Jurkat, Clone E6-1 (cell line): Measurements from ENCODE around the gene DGKH.

Experiments
- DNase-seq: peaks from one replicate; pipeline ENCODE4 v3.0.0-alpha.2; 2011; ENCODE audit warnings: low read depth, low spot score
- H3K4me3 ChIP-seq: 2 replicates; pipeline ENCODE4 v1.5.1; 2011; ENCODE audit warnings: mild to moderate bottlenecking, low read length, control low read depth, moderate library complexity

DGKH gene

DNA sequence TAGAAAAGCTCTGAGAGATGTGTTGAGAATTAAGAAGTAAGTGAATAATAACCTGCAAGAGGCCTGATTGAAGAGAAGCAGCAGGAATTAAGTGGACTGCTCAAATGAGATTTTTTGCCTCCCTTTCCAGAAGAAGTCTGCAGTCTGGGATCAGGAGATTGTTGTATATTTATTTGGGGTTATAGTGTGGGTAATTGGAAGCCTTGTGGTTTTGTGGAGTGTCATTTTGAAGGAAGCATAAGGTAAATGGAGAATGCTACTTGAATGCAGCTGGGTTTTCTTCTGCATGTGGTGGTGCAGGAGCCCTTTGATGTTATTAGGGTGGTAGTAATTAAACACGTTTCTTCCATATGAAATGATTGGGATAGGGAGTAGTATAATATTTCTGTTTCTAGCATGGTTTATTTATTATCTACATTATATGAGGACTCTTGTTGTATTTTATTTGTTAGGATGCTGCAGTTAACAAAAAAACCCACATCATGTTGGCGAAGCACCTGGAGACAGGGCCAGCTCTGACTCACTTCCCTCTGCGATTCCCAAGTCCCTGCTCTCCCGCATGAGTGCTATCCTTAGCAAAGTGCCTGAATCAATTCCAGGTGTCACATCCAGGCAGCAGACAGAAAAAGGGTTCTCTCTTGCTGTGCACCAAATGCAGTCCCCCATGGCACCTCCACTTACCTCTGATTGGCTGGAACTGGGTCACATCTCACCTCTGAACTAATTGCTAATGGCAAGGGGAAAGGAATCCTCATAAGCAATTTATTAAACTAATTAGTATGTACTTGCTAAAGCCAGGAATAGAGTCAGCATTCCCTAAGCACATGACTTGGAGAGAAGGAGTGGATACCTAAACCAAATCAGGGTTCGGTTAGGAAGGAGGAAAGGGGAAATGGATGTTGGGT is 54.8 kb downstream of the DGKH start:
- no peak overlapping the region for H3K4me3 ChIP-seq
- DNase-seq: no peak

DNA sequence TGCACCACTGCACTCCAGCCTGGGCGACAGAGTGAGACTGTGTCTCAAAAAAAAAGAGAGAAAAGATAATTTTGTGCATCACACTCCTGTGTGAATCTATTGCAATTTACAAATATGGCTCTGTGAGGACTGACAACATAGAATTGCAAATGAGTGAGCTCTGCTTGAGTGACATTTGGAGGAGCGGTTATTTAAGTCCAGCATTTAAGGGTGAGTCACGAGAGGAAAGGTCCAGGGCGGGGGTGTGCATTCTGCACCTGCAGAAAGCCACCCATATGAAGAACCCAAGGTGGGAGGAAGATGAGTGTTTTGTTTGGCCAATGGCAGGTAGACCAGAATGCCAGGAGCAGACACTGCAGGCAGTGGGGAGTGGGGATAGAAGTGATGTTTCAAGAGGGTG is 58.5 kb downstream of the DGKH start:
- no peak overlapping the region for H3K4me3 ChIP-seq
- no peak for DNase-seq

DNA sequence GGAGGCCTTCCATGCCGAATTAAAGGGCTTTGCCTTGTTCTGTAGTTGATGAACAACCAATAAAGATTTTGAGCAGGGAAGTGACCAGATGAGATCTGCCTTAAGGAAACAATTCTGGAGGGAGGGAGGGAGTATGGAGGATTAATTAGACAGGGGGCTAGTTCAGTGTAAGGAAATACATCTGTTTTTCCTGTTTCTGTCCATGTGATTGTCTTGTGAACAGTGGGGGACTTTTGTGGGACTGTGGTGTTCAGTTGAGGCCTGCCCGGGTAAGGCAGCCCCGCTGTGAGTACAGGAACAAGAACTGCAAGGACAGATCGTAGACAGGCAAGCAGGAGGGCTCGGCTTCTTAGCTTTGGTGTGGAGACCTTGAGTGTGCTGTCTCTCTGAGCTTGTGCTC is 59.0 kb downstream of the DGKH start:
- no peak for DNase-seq
- H3K4me3 ChIP-seq: no peak overlapping the region

DNA sequence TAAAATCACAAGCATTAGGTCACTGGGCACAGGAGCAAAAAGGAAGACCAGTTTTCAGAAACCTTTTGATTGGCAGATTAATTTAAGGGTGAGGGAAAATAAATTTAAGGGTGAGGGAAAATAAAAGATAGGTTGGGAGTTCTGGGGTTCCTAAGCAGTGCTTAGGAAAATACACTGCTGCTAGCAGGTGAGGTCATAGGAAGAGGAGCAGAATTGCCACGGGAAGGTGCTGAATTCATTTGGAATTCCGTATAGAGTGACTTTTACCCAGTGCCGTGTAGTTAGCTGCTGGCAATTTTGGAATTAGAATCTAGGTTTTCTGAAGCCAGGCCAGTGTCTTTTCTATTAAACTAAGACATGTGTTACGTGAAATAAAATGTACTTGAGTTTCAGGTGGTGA is 59.8 kb downstream of the DGKH start:
- DNase-seq: no peak
- no peak overlapping the region for H3K4me3 ChIP-seq

DNA sequence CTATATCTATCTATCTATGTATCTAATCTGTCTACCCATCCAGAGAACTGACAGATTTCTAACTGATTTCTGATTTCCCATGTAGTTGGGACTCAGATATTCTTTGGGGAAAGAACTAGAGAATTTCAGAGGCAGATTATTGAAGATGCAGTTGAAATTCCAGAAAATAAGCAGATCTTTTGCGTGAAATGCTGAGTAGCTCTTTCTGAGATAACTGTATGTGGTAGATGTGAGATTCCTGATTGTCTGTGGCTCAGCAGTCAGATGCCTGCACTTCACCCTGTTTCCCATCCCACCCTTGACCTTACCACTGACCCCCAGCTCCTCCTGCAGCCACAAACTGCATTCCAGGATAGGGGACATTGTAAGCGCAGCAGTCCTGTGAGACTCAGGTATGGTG is 61.5 kb downstream of the DGKH start:
- no peak for DNase-seq
- no peak overlapping the region for H3K4me3 ChIP-seq

DNA sequence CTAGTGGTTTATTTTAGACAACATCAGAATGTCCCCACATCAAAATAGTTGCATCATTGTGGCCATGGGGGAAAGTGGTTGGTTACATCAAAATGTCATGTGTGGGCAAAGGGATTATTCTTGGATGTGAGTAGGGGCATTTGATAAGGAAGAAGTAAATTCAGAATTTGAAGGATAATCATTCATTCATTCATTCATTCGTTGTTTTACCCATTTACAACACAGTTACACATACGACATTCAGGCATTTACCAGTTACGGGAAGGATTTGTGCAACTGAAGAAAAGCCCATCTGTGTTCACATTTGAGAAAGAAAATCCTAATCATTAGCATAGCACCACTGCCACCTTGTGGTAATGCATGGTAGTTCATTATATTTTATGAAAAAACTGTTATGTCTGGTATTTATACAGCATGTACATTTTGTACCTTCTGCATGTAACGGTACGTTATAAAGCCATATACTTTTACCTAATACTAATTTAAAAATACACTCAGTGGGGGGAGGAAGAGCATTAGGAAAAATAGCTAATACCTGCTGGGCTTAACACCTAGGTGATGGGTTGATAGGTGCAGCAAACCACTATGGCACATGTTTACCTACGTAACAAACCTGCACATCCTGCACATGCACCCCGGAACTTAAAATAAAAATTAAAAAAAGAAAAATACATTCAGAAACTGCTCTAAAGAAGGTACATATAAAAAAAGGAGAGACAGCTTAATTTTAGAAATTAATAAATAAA is 62.1 kb downstream of the DGKH start:
- no peak overlapping the region for H3K4me3 ChIP-seq
- peak; percentile 76 for DNase-seq

DNA sequence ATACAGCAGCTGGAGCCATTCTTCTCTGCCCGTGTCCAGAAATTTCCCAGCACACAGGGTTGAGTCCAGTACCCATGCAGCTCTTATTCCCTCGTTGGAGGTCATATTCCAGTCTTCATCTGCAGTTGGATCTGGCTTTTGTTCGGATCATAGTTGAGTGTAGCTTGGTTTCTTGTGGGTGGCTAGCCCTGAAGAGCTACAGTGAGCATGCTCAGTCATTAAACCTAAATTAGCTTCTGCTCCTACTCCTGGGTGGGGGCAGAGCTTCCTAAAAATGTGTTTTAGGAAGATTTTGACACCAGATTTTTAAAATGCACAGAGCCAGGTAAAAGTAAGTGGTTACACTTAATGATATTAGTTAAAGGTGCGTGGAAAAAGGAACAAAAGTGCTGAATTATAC is 64.4 kb downstream of the DGKH start:
- no peak overlapping the region for H3K4me3 ChIP-seq
- DNase-seq: no peak

DNA sequence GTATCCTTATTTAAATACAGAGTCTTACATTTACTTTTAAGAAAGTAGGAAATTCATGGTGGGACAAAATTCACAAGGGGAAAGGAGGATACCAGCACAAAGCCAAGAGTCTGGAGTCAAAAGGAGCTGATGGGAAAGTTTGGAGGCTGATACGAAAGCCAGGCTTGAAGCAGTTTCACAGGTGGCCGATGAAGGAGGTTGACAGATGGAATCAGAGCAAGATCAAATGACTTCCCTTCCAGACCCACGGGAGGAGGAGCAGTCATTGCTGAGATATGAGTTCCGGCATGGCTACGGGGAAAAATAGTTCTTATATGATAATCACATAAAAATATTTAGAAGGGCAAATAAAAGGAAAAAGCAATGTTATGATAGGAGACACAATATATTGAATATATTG is 65.0 kb downstream of the DGKH start:
- no peak for DNase-seq
- no peak overlapping the region for H3K4me3 ChIP-seq

DNA sequence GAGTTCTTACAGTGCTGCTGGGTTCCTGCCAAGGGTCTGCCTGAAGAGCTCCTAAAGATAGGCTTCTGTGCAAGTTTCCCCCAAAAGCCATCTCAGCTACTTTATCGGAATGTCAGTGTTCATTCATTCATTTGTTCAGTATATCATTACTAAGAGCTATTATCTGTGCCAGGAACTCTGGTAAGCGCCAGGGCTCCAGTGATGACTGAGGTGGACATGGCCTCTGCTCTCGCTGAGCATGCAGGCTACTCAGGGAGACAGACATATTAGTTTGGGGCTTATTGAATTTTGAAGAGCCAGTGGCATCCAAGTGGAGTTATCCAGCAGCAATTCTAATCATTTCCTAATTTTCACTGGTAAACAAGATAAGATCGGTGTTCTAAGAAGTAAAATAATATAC is 65.8 kb downstream of the DGKH start:
- DNase-seq: no peak
- H3K4me3 ChIP-seq: no peak overlapping the region

DNA sequence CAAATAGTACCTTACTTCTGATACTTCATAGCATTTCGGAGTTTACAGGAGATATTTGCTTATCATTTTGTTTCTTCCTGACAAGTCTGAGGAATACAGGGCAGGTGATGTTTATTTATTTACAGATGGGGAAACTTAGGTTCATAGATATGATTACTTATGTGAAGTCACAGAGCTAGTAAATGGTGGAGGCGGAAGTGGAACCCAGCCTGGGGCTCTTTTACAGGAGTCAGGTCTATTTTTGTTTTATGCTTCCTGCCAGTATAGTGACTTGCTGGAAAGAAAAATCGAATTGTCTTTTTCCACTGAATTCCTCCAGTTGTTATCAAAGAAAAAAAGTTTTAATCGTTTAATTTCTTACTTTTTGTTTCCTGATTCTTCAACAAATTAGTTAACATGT is 66.5 kb downstream of the DGKH start:
- DNase-seq: no peak
- H3K4me3 ChIP-seq: no peak overlapping the region

DNA sequence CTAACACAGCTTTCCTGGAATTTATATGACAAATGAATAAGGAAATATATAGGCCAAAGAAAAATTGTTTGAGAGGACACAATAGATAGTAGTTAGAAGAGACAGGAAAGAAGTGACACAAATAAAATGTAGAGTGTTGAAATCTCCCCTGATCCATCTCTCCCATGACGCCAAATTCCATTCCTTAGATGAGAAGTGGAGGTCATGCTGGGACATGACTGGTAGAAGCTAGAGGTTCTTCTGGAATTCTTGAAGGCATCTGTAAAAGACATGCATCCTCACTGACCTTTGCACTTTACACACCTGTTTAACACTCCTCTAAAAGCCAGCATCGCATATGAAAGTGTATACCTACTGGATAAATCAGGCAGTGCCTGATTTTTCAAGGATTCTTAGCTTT is 67.8 kb downstream of the DGKH start:
- no peak overlapping the region for H3K4me3 ChIP-seq
- no peak for DNase-seq

DNA sequence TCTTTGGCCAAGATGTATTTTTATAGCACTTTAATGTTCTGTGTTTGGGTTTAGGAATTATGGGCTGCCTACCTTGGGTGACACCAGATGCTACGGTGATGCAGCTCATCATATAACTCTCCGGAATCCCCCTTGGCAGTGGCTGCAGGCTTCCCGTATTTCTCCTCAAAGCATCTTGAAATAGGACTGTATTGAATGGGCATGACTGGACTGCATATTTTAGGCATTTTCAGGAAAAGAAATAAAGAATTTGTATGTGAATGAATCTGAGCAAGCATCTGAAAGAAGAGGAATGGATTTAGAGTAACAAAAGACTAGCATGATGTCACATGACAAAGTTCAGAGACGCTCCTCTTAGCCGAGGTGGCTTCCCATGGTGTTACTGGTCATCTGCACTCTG is 70.6 kb downstream of the DGKH start:
- no peak overlapping the region for H3K4me3 ChIP-seq
- no peak for DNase-seq

DNA sequence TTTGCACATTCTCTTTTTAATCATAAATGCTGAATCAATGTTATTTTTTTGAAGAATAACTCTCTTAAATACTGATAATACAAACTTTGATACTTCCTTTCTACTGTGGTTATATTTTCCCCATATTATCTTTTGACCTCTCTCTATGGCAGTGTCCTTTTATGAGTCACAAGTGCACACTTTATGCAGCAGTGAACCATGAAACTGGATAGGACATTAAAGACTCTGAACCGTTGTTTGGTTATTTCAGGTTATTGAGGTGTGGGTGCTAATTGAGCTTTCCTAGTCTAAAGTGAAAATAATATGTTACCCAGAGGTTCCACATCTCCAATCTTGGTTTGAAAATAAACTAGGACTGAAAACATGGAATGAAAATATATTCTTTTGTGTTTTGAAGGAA is 71.4 kb downstream of the DGKH start:
- no peak overlapping the region for H3K4me3 ChIP-seq
- no peak for DNase-seq

DNA sequence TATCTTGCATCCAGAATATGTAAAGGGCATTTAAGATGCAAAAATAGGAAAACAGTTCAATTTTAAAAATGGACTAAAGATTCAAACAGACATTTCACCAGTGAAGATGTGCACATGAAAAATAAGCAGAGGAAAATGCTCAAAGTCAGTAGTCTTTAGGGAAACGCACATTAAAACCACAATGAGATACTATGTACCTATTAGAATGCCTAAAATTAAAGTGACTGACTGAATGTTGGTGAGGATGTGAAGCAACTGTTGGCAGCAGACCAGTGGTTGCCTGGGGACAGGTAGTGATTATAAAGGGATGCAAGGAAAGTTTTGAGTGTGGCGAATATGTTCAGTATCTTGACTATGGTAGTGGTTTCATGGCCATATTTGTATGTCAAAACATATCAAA is 75.2 kb downstream of the DGKH start:
- DNase-seq: no peak
- no peak overlapping the region for H3K4me3 ChIP-seq

DNA sequence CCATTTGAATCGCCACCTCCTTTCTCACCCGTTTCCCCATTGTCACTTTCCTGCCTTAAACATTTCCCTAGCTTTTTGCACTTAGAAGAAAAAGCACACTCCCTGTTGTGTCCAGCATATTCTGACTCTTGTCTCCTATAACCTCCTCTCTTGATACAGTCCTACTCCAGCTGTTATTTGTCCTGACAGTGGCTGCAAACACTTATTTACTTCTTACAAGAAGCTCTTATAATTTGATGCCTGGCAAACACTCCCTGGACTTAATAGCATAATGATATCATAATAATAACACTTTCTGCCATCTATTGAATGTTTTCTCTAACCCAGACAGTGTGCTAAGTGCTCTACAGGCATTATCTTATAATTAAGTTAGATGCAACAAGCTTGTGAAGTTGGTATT is 76.6 kb downstream of the DGKH start:
- no peak for DNase-seq
- H3K4me3 ChIP-seq: no peak overlapping the region

DNA sequence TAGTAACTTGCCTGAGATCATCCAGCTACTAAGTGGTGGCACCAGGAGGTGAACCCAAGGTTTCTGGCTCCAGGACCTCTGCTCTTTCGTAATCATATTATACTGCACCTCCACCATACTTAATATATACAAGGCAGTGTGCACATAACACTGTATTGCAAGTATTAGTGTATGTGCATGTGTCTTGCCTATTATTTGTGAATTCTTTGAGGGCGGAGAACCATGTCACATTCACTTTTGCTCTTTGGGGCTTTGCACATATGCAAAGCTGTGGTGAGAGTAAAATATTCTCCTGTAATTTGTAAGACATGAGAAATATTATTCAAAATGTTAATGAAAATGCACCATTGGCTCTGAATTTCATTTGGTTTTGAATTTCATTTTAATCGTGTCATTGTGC is 78.6 kb downstream of the DGKH start:
- no peak overlapping the region for H3K4me3 ChIP-seq
- no peak for DNase-seq

DNA sequence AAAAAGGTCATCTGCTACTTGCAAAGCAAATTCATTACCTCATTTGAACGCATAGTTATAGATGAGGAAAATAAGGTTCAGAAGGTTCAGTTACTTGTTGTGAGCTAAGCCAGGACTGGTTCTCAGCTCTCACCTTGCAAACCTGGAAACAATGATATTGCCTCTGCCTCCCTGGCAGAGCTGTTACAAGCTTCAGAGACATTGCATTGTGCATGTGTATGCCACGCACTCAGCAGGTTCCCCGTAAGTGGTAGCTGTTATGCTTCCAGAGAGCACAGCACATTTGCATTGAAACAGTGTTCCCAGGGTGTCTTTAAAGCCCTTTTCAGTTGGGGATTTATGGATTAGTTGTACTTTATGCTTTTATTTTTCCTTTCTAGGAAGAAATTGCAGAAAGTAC is 80.6 kb downstream of the DGKH start:
- no peak for DNase-seq
- no peak overlapping the region for H3K4me3 ChIP-seq

DNA sequence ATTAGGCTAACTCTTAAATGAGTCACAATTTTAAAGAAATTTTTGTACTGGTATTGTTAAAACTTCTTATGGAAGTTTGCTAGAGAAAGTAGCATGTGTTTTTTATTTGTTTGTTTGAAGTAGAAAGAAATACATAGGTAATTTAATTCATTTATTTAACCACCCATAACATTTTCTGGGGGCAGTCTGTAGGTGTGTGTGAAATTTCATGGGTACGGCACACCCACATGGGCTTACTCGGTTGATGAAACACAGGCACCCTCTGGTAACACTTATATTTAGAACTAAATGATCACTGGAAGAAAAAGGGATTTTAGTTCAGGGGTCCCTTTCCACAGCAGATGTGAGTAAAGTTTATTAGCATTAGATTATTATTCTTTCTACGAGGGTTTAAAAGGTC is 88.1 kb downstream of the DGKH start:
- no peak overlapping the region for H3K4me3 ChIP-seq
- DNase-seq: no peak

DNA sequence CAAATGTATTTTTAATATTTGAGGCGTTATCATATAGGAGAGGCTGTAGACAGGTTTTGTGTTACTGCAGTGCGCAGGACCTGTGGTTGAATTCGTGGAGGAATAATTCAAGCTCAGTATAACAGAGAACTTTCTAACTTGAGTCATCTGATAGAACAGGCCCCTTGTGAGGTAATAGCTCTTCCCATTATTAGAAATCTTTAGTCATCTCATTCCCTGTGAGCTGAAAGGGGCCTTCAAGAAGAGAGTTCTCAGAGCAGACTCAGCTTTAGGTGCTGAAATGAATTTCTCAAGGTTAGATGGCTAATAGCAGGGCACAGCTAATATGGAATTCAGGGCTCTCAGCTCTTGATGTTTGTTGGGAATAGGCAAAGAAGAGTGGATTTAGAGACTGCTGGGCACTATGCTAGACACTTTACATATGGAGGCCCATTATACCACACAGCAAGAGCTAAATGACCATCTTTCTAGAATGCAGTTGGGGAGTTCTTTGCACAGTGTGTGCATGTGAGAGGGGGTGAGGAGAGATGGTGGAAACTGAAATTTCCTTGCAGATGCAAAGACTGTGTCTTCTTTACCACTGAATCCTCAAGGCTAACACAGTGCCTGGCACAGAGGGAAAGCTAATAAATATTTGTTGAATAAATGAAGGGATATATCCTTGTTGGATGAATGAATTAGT is 89.5 kb downstream of the DGKH start:
- H3K4me3 ChIP-seq: no peak overlapping the region
- DNase-seq: no peak

DNA sequence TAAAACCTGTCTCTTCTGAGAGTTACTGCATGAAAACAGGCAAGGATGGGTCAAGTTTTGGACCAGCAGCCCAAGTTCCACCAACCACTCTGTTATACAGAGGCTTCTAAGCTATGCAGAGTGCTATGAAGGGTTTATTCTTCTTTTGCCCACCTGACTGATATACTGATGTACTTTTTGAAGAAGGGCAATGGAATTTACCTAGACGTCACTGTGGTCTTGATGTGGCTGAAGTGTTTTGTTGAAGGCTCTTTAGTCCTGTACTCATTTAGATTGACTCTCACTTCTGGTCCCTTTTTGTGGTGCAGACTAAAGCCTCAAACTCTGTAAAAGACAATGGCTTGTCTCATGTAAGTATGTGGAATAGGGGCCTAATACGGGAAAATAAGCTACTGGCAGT is 92.0 kb downstream of the DGKH start:
- H3K4me3 ChIP-seq: no peak overlapping the region
- no peak for DNase-seq
